DOHH2 (cell line): ENCODE measurements around the gene HOXD9.

Experiments used
- EZH2phosphoT487 ChIP-seq: fragments of 200-600 bp; sonication (generic); IDR thresholded peaks from 2 replicates; pipeline ENCODE4 v1.6.1; 2017; ENCODE audit warnings: borderline replicate concordance, mild to moderate bottlenecking, antibody characterized with exemption, low read length, moderate library complexity, mixed read lengths
- TF ChIP-seq, protein P1 (sequence below): fragments of 200-600 bp; sonication (generic); IDR thresholded peaks from one replicate; pipeline ENCODE4 v1.5.1; 2014; ENCODE audit warnings: antibody characterized with exemption, mild to moderate bottlenecking, low read depth, low read length; ENCODE audit not compliant: poor library complexity, severe bottlenecking

DNA sequence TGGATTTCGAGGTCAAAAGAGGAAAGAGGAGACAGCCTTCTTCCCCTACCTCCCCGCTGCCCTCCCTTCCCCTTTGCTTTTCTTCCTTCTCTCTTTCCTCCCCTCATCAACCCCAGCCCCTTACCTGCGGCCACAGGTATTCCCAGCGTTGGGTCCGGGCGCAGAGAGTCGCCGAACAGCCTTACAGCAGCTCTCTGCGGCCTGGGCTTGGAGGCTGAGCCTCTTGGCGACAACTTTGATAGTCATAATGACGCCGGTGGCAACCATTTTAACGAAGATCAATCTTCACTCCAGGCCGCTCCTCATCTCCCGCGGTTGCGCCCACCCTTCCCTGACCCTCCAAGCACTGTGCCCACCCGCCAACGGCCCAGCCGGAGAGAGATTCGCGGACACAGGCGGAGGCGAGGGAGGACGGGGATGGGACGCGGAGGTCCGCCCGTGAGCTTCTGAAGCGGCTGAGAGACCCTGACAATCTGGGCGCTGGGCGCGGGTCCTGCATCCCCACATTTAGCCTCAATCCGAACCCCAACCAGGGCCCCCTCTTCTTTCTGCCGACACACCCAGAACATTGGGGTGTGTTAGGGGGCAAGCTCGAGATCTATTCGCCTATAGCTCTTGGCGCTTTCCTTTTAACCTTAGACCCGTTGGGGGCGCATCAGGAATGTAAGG, 37.3 kb upstream of the HOXD9 start:
- TF ChIP-seq EZH2phosphoT487 = no peak
- TF ChIP-seq, protein P1, sequence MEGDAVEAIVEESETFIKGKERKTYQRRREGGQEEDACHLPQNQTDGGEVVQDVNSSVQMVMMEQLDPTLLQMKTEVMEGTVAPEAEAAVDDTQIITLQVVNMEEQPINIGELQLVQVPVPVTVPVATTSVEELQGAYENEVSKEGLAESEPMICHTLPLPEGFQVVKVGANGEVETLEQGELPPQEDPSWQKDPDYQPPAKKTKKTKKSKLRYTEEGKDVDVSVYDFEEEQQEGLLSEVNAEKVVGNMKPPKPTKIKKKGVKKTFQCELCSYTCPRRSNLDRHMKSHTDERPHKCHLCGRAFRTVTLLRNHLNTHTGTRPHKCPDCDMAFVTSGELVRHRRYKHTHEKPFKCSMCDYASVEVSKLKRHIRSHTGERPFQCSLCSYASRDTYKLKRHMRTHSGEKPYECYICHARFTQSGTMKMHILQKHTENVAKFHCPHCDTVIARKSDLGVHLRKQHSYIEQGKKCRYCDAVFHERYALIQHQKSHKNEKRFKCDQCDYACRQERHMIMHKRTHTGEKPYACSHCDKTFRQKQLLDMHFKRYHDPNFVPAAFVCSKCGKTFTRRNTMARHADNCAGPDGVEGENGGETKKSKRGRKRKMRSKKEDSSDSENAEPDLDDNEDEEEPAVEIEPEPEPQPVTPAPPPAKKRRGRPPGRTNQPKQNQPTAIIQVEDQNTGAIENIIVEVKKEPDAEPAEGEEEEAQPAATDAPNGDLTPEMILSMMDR = no peak
